Stimulated activated CD8-positive, alpha-beta memory T cell treated with anti-CD3 and anti-CD28 coated beads, Interleukin-2, amount 100 ng/mL, for 1 hour (primary cell): Measurements from ENCODE around the gene LOXHD1.

Source experiments
- DNase-seq, 2 donors: peaks; one replicate each; pipeline ENCODE4 v3.0.0-alpha.2; 2020; ENCODE audit warnings: low read depth in 2 of 2

Gene LOXHD1

GRCh38 chr18:46627136-46627535 lies 29.9 kb downstream of the LOXHD1 start:
- no peak for DNase-seq

DNA sequence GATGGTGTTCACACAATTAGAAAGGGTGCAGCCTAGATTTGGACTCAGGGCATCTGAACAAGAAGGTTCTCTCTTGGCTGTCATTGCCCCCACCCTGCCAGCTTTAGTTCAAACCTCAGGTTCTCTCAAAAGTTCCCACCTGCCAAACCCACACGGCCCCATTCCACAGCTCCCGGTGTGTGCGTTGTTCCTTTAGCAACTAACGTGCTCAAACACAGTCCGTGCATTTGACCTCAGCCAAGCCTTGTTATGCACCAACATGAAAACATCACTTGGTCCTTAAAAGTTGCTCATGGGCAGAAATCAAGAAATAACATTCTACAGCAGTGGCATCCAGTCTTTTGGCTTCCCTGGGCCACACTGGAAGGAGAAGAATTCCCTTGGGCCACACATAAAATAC lies 32.0 kb downstream of the LOXHD1 start:
- DNase-seq = no peak

DNA sequence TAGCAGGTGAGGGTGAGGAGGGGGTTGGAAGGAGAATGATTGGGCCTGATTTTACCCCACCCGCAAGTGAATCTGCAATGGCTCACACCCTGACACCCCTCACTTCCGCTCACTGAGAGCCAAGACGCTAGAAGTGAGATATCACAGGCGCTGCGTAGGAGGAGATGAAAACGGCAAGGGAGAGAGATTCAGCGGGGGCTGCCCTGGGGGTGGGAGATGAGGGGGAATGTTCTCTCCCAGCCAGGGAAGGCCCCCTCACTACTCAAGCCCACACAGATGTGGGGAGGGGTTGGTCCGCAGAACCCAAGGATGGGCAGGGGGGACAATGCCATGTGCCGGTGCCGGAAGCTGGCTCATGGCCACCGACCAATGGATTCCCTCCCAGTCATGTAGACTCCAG lies 32.9 kb downstream of the LOXHD1 start:
- DNase-seq = no peak

DNA sequence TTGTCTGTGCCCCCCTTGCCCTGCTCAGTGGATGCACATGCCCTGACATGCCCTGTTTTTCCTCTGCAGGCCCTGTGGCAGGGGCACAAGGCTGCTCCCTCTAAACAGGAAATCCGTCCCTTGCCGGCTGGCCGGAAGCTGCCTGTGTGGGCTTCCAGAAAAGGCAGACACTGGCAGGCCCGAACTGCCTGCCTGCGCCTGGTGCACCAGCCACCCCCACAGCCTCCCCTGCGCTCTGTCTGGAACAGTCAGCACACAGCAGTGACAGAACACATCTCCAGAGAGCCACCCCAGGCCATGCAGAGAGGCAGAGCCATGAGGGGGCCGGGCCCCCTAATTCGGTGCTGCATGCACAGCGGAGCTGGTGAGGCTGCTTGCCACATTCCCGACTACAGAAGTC lies 33.5 kb downstream of the LOXHD1 start:
- no peak for DNase-seq

GRCh38 chr18:46622999-46623398 lies 34.0 kb downstream of the LOXHD1 start:
- no peak for DNase-seq

- no peak for DNase-seq
Observed at GRCh38 chr18:46622451-46622850, 34.6 kb downstream of the LOXHD1 start.

- DNase-seq = no peak
Observed at GRCh38 chr18:46621871-46622270, 35.1 kb downstream of the LOXHD1 start.

DNA sequence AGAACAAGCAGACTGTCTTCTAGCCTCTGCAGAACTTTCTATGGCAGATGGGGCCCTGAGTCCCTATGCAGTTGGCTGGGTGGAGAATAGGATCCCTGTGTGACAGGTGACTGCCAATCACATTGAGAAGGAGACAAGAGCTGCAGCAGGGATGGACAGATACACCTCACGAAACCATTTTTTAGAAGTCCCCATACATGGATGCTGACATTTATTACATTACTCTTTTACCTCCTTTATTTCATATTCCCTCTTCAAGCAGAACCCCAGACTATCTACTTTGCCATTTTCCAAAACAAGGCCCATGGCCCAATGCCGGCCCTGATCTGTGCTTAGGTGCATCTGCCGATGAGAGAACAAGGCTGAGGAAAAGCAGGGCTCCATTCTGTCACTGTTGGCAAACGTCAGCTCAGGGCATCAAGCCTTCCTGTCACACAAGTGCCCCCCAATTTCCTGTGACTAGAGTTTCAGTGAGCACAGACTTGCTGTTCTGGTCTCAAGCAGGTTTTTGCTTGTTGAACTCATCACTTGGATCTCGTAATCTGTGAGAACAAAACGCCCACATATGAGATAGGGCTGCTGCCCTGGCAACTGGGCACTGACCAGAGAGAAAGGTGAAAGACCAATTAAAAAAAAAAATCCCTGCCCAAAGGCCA lies 35.8 kb downstream of the LOXHD1 start:
- no peak for DNase-seq

DNA sequence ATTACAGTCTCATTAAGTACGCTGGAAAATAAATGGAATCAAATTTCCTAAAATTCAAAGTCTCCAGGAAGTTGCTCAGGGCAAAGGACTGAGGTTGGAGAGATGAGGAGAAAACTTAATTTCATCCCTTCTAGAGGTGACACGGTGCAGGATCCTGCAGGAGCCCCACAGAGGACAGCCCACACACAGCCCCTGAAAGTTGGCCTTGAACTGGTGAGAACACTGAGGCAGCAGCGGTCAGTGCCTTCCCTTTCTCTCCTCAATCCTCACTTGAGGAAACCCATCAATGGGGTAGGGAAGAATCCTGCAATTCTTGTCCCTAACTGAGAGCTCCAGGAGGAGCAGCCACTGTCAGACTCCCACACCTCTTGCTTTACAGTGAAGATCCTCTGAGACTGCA lies 37.5 kb downstream of the LOXHD1 start:
- DNase-seq = no peak

GRCh38 chr18:46615720-46616119 lies 41.3 kb downstream of the LOXHD1 start:
- no peak for DNase-seq

DNA sequence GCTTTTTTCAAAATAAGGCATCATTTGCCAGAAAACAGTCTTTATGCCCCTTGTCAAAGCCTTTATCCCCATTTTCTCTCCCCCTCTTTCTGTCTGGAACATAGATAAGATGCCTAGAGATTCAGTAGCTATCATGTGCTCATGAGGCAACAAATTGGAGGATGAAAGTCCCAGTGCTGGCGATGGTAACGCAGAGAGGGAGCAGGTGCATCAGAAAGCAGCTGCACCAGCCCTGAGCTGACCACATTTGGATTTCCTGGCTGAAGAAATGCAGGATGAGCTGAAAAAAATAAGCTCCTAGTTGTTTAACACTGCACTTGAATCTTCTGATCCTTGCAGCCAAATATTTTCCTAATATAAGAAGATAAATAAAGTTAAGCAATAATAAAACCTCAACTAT lies 48.0 kb downstream of the LOXHD1 start:
- DNase-seq = no peak

DNA sequence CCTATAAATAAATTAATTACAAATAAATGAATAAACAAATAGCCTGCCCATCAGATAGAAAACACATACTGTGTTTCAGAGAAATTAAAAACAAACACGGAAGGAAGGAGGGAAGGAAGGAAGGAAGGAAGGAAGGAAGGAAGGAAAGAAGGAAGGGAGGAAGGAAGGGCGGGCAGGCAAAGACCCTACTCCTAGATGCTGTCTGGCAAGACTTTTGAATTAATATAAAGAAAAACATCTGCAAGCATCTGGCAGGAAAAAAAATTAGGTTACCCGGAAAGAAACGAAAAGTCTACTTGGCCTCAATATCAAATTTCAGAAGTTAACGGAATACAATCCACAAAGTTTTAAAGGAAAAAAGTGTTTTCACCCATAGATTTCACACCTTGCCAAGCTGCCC lies 49.1 kb downstream of the LOXHD1 start:
- no peak for DNase-seq

- DNase-seq = no peak
Observed at GRCh38 chr18:46601141-46601805, 55.7 kb downstream of the LOXHD1 start.

DNA sequence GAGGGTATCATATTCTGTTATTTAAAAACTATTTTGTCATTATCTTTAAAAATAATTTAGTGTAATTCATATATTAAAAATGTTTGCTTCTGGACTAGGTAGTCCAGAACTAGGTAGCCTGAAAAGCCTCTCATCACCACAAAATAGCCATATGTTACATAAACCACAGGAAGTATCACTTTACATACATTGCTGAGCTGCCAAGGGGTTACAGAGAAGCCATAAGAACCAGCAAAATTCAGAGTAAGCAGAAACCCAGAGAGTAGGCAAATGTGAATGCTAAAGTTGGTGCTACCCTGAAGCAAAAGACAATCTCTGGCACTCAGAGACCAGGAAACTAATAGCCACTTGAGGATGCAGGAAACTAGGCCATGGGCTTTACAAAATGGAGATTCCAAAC lies 60.9 kb downstream of the LOXHD1 start:
- DNase-seq = no peak

DNA sequence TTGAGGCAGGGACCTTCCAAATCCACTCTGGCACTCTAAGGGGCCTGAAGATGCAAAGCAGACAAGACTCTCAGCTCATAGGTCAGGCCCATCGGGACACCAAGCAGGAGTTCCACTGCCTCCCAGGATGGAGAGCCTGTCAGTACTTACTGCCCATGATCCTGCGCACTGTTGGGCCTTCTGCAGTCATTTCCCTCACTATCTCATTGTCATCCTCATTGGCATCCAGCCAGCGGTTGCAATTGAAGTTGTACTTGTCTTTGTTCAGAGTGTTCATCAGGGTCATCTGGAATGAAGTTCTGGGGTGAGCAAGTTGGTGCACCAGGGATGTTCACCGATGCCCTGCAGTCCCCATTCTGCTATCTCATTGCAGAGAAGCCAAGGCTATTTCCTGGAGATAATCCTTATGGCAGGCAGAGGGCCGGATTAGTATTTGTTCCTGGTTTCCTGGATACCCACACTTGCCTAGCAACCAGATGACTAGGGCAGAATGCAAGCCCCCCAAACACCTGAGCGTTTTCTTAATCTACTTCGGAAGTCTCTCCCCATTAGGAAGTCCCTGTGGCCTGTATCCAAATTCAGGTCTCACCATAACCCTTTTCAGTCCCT lies 65.1 kb downstream of the LOXHD1 start:
- DNase-seq = no peak

DNA sequence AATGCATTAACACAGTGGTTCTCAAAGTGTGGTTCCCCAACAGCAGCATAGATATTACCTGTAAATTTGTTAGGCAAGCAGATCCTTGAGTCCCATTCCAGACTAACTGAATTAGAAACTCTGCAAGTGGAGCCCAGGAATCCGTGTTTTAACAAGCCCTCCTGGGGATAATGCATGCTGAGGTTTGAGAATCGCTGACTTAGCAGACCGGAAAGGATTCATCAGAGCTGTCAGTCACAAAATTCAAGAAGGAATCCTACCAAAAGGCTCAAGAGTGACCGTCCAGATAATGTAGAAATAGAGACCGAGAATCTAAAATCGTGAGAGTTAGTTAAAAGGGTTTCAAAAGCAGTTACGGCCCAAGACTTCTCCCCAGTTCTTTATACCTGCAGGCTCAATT lies 66.9 kb downstream of the LOXHD1 start:
- DNase-seq = no peak

- DNase-seq = no peak
Observed at GRCh38 chr18:46588971-46589660, 67.9 kb downstream of the LOXHD1 start.

DNA sequence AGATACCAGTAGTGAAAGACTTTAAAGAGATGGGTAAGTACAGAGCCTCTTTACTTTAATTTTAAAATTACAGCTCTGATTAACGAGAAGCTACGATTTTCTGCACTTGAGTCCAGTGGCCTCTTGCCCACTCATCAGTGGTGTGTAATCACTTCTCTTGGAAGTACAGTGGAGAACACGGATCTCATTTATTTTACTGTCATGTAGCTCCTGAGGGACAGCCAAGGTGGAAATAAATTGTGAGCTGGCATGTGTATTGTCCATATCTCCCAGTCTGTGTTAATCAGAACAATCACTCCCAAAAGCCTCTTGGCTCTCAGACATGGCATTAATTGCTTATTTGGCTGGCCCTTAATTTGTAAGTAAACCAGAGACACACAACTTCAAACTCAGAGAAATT lies 69.4 kb downstream of the LOXHD1 start:
- no peak for DNase-seq

GRCh38 chr18:46583711-46584110 lies 73.3 kb downstream of the LOXHD1 start:
- DNase-seq = no peak

DNA sequence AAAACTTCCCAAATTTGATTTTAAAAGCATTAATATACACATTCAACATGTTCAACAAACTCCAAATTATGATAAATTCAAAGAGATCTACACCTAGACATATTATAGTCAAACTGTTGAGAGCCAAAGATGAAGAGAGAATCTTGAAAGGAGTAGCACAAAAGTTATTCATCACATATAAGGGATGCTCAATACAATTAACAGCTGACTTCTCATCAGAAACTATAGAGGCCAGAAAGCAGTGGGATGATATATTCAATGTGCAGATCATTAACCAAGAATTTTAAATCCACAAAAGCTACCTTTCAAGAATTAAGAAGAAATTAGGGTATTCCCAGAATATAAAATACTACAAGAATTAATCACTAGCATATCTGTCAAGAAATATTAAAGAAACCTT lies 75.4 kb downstream of the LOXHD1 start:
- DNase-seq = no peak

GRCh38 chr18:46578987-46579386 lies 78.0 kb downstream of the LOXHD1 start:
- no peak for DNase-seq

GRCh38 chr18:46577546-46577945 lies 79.5 kb downstream of the LOXHD1 start:
- no peak for DNase-seq

GRCh38 chr18:46575851-46576250 lies 81.2 kb downstream of the LOXHD1 start:
- DNase-seq = no peak
